GM06990 (cell line): ENCODE data around the gene ASIC2.

ENCODE experiments used
- DNase-seq: peaks from one replicate; pipeline ENCODE4 v3.0.0-alpha.2; 2011; ENCODE audit not compliant: insufficient read length; ENCODE audit errors: extremely low read depth
- H3K27me3 ChIP-seq: replicated peaks from 2 replicates; pipeline ENCODE4 v1.6.0; 2011; ENCODE audit warnings: low read length; ENCODE audit not compliant: control insufficient read depth, insufficient read depth
- H3K36me3 ChIP-seq: 2 replicates; pipeline ENCODE4 v1.5.1; 2011; ENCODE audit warnings: low read length; ENCODE audit not compliant: control insufficient read depth, insufficient read depth
- H3K4me3 ChIP-seq: replicated peaks from 2 replicates; pipeline ENCODE4 v1.5.1; 2011; ENCODE audit warnings: low read depth, mild to moderate bottlenecking, control low read depth, low read length
- CTCF ChIP-seq: IDR thresholded peaks from 2 replicates; pipeline ENCODE4 v1.5.1; 2011; ENCODE audit warnings: low read length, control low read depth, mild to moderate bottlenecking, inconsistent platforms; ENCODE audit not compliant: insufficient read depth, poor library complexity, severe bottlenecking

The ASIC2 gene

GRCh38 chr17:33080091-33080490 is 213.0 kb downstream of the ASIC2 start:
- DNase-seq: no peak
- no peaks in the 10 kb centered on the region; the same call in 1 of the 2 replicates for H3K27me3 ChIP-seq
- H3K36me3 ChIP-seq: no peaks in the 10 kb centered on the region
- TF ChIP-seq CTCF: no peak
- no peak overlapping the region for H3K4me3 ChIP-seq

DNA sequence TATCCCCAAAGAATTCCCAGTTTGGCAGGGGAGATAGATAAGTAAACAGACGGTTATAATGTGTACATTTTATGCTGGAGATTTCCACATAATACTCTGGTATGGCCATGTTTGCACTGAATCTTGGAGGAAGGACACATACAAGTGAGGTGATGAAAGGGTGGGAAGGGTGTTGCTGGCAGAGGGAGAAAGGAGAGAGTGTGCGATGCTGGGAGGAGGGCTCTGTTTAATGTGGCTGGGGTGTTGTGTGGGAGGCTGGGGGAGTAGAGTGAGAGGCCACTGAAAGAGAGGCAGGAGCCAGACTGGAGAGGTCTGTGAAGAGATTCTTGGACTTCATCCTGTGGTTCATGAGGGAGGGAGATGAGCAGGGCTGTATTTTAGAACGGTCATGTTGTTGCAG is 213.9 kb downstream of the ASIC2 start:
- Histone ChIP-seq H3K27me3 (no peaks in the 10 kb centered on the region; the same call in 1 of the 2 replicates), H3K36me3 (no peaks in the 10 kb centered on the region), H3K4me3 (no peak overlapping the region)
- DNase-seq: no peak
- no peak for TF ChIP-seq CTCF

- no peak for TF ChIP-seq CTCF
- DNase-seq: no peak
- H3K36me3 ChIP-seq: no peaks in the 10 kb centered on the region
- H3K27me3 ChIP-seq: no peaks in the 10 kb centered on the region; the same call in 1 of the 2 replicates
- H3K4me3 ChIP-seq: no peak overlapping the region
Observed at GRCh38 chr17:33076979-33077378, 216.1 kb downstream of the ASIC2 start.

- Histone ChIP-seq H3K27me3 (no peaks in the 10 kb centered on the region), H3K36me3 (no peaks in the 10 kb centered on the region), H3K4me3 (no peak overlapping the region)
- DNase-seq: no peak
- no peak for TF ChIP-seq CTCF
Observed at GRCh38 chr17:33073416-33073815, 219.7 kb downstream of the ASIC2 start.

- DNase-seq: no peak
- no peak for TF ChIP-seq CTCF
- Histone ChIP-seq H3K4me3 (no peak overlapping the region), H3K27me3 (no peaks in the 10 kb centered on the region), H3K36me3 (no peaks in the 10 kb centered on the region)
Observed at GRCh38 chr17:33072421-33073161, 220.5 kb downstream of the ASIC2 start.

DNA sequence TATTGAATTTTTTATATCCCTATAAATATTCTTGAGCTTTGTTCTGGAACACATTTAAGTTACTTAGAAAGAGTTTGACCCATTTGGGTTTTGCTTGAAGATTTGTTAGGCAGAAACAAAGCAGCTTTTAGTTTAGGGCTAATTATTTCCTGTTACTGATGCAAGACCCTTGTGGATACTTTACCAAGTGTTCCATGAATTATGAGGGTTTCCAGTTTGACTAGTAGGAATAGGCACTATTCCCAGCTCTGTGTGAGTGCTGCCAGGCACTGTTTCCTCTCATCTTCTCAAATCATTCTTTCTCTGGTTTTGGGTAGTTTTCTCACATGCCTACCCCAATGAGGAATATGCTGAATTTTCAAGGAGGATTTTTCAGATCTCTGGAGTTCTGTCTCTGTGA is 221.4 kb downstream of the ASIC2 start:
- Histone ChIP-seq H3K4me3 (no peak overlapping the region), H3K27me3 (no peaks in the 10 kb centered on the region; the same call in 1 of the 2 replicates), H3K36me3 (no peaks in the 10 kb centered on the region)
- TF ChIP-seq CTCF: no peak
- DNase-seq: no peak
